HG02588 (cell line): ENCODE data around the gene RFPL1.
"Not testable (repeated sequence)": the region's sequence is repeated elsewhere in the genome, so short reads cannot be mapped to it uniquely, and the experiment has no call there.

ENCODE experiments used
- ATAC-seq: cut with Tn5 transposase; IDR thresholded peaks from one replicate; pipeline ENCODE4 v1.9.1; 2021; ENCODE audit warnings: mild to moderate bottlenecking, moderate library complexity; ENCODE audit not compliant: unreplicated experiment

Gene RFPL1

GRCh38 chr22:29476116-29476515, 37.7 kb downstream of the RFPL1 start:
- no peak for ATAC-seq

GRCh38 chr22:29477723-29478318, 39.4 kb downstream of the RFPL1 start:
- no peak for ATAC-seq

- no peak for ATAC-seq
Observed at GRCh38 chr22:29478326-29479276, 40.2 kb downstream of the RFPL1 start.

DNA sequence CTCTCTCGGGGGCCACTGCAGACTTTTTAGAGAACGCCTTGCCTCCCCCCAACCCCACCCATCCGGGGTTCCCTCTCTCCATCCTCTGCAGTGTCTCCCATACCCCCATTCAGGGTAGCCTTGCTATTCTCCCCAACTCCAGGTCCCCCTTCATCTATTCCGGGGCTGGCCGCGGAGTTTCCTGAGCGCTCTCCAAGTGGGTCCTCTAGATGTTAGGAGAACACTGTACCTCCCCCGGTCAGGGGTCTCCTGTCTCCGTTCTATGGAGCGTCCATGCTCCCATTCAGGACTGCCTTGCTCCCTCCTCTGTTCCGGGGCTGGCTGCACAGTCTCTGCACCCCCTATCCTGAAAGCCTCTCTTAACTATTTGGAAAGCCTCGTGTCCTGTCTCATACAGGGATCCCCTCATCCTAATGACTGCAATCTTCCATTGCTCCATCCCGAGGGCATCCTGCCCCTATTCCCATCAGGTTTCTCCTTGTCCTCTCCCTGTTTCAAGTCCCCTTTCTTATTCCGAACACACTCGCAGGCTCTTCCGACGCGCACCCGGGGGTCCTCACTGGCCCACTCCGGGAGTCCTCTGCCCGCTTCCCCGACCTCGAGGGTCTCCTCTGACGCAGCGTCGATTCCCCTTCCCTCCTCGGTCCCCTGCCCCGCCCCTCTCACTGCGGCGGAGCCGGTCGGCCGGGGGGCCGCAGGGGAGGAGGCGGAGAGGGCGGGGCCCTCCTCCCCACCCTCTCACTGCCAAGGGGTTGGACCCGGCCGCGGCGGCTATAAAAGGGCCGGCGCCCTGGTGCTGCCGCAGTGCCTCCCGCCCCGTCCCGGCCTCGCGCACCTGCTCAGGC, 41.3 kb downstream of the RFPL1 start, which contains the start of gene NEFH:
Gene NEFH, plus strand, starts transcription at position 802 of the 845 bp plus-strand sequence. CDS start 45 bp downstream, outside the sequence.
- no peak for ATAC-seq

DNA sequence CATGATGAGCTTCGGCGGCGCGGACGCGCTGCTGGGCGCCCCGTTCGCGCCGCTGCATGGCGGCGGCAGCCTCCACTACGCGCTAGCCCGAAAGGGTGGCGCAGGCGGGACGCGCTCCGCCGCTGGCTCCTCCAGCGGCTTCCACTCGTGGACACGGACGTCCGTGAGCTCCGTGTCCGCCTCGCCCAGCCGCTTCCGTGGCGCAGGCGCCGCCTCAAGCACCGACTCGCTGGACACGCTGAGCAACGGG, 41.8 kb downstream of the RFPL1 start:
- ATAC-seq = no peak

DNA sequence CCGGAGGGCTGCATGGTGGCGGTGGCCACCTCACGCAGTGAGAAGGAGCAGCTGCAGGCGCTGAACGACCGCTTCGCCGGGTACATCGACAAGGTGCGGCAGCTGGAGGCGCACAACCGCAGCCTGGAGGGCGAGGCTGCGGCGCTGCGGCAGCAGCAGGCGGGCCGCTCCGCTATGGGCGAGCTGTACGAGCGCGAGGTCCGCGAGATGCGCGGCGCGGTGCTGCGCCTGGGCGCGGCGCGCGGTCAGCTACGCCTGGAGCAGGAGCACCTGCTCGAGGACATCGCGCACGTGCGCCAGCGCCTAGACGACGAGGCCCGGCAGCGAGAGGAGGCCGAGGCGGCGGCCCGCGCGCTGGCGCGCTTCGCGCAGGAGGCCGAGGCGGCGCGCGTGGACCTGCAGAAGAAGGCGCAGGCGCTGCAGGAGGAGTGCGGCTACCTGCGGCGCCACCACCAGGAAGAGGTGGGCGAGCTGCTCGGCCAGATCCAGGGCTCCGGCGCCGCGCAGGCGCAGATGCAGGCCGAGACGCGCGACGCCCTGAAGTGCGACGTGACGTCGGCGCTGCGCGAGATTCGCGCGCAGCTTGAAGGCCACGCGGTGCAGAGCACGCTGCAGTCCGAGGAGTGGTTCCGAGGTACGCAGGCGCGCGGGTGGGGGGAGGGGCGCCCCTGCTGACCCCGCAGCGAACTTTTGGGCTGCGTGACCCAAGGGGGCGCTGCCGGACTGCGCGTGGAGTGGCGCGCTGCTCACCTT, 42.3 kb downstream of the RFPL1 start:
- no peak for ATAC-seq

DNA sequence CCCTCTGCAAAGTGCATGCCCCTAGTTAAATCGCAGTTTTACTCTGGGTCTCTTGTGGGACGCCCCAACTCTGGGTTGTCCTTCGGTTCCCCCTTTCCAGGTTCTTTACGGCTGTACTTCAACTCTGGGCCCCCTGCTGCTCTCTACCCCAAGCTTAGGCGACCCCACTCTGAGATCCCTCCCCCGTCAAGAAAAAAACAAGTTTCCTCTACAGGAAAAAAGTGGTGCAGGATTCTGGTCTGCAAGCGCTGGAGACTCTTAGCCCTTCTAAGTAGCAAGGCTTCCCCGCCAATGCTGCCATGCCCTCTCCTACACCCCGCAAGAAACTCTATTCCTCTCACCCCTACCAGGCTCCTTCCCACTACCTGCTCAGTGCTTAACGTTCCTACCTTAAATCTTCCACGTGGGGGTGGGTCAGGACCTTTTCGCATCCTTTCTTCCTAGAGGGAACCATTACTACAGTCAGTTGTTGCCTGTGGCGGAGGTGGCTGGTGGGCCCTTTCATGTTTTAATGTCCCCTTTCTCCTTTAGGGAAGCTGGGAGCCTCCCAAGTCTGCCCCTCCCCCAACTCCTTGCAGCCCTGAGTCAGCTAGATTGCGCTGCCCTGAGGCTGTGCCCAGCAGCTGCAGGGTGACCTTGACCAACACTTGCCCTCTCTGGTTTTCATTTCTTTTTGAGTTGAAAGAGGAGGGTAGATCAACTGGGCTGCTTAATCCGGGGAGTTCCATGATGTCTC, 43.0 kb downstream of the RFPL1 start:
- ATAC-seq = no peak

GRCh38 chr22:29482253-29482652, 43.9 kb downstream of the RFPL1 start:
- no peak for ATAC-seq

DNA sequence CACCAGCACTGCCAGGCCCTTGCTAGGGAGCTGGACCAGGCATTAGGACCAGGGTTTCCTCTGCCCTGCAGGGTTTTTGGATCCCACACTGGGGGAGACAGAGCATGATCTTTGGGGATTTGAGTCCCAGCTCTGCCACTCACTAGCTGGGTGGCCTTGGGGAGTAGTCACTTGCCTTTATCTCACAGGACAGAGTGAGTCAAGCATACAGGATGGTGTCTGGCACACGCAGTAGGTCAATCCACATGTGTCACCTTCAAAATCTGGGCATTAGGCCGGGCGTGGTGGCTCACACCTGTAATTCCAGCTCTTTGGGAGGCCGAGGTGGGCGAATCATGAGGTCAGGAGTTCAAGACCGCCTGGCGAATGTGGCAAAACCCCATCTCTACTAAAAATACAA, 44.3 kb downstream of the RFPL1 start:
- no peak for ATAC-seq

DNA sequence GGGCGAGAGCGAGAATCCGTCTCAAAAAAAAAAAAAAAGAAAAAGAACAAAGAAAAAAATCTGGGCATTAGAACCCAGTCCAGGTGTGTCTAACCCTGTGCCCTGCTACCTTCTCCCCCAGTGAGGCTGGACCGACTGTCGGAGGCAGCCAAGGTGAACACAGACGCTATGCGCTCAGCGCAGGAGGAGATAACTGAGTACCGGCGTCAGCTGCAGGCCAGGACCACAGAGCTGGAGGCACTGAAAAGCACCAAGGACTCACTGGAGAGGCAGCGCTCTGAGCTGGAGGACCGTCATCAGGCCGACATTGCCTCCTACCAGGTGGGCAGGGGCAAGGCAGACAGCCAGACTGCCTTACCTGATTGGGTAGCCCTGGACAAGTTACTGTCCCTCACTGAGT, 44.9 kb downstream of the RFPL1 start:
- no peak for ATAC-seq

DNA sequence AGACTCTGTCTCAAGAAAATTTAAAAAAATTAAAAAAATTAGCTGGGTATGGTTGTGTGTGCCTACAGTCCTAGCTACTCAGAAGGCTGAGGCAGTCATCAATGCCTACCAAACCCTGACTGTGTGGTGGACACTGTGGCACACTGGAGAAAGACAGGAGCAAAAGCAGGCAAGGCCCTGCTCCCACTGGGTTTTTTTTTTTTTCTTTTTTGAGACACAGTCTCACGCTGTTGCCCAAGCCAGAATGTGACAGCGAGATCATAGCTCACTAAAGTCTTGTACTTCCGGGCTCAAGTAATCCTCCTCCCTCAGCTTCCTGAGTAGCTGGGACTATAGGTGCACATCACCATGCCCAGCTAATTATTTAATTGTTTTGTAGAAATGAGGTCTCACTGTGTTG, 46.3 kb downstream of the RFPL1 start:
- ATAC-seq = no peak

- ATAC-seq = no peak
Observed at GRCh38 chr22:29485448-29485847, 47.1 kb downstream of the RFPL1 start.

DNA sequence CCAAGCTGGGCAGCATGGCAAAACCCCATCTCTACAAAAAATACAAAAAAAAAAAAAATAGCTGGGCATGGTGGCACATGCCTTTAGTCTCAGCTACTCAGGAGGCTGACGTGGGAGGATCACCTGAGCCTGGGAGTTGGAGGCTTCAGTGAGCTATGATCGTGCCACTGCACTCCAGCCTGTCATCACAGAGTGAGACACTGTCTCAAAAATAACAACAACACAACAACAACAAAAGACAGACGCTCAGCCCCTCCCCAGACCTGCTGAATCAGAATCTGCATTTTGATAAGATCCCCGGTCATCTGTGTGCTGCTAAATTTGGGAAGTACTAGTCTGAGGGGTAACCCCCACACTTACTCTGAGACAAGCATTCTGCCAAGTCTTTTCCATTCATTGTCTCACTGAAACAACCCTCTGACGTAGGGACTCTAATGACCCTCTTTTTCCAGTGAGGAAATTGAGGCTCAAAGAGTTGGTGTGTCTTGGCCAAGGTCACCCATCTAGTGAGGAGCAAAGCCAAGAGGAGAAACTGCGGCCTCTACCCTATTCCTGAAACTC, 49.1 kb downstream of the RFPL1 start:
- ATAC-seq = no peak

DNA sequence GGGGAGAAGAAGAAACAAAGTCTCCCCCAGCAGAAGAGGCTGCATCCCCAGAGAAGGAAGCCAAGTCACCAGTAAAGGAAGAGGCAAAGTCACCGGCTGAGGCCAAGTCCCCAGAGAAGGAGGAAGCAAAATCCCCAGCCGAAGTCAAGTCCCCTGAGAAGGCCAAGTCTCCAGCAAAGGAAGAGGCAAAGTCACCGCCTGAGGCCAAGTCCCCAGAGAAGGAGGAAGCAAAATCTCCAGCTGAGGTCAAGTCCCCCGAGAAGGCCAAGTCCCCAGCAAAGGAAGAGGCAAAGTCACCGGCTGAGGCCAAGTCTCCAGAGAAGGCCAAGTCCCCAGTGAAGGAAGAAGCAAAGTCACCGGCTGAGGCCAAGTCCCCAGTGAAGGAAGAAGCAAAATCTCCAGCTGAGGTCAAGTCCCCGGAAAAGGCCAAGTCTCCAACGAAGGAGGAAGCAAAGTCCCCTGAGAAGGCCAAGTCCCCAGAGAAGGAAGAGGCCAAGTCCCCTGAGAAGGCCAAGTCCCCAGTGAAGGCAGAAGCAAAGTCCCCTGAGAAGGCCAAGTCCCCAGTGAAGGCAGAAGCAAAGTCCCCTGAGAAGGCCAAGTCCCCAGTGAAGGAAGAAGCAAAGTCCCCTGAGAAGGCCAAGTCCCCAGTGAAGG, 50.9 kb downstream of the RFPL1 start:
- not testable (repeated sequence) for ATAC-seq

DNA sequence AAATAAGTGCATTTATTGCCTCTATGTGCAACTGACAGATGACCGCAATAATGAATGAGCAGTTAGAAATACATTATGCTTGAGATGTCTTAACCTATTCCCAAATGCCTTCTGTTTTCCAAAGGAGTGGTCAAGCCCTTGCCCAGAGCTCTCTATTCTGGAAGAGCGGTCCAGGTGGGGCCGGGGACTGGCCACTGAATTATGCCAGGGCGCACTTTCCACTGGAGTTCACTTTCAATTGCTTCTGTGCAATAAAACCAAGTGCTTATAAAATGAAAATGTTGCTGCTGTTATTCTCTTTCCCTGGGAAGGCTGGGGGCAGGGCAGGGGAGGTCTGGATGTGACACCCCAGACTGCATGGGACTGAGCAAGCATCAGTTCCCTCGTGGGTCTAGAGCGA, 52.6 kb downstream of the RFPL1 start:
- ATAC-seq = no peak
